NK-92 treated with Interleukin-12 subunit alpha and Interleukin-12 subunit beta, amount 100 ng/mL, for 24 hours (cell line): ENCODE results near the gene FBXL13.
"Not testable (repeated sequence)": the region's sequence is repeated elsewhere in the genome, so short reads cannot be mapped to it uniquely, and the experiment has no call there.

ENCODE experiments used
- DNase-seq: peaks from one replicate; lab custom pipeline; 2025; lab: John Stamatoyannopoulos, UW

The FBXL13 gene

DNA sequence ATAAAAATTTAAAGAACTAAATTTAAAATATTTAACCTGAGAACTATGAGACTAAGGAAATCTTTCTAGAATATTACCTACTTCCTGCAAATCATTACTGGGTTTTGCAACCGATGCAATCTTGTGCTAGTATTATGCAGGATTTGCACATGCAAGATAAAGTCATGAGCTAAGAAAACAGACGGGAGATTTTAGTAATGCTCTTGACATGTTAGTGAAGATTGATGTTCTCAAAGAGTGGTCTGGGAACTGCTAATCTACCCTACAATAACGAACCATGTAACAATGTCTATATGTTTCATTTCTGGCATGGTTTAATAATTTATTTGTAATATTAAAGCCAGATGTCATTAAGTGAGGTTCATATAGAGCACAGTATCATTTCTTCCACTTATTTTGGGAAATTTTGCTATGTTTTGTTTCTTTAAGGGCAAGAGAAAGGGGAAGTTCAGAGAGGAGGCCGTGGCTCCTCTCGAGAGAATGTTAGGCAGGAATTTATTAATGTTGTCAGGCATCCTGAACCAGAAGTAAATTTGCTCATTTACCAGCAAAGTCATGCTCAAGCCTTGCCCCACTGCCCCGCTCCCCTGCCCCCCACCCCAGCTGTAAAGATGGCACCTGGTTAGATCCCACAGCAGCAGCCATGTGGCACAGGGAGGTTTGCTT lies 139.0 kb downstream of the FBXL13 start:
- no peak for DNase-seq

DNA sequence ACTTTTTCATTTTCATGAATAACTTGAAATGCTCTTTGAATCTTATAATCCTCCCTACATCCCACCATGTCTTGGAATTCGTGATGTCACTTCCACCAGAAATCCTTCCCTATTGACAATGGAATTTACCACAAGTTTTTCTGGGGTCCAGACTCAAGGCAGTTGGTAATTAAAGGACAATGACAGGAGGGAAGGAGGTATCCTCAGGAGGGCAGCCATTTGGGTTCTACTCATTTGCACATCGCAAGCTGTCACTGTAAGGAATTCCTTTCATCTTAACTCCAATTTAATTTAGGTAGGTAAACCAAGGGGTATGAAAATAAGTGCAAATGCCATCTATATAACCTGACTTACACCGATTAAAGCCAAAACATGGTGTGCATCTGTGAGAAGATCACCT lies 139.9 kb downstream of the FBXL13 start:
- no peak for DNase-seq

DNA sequence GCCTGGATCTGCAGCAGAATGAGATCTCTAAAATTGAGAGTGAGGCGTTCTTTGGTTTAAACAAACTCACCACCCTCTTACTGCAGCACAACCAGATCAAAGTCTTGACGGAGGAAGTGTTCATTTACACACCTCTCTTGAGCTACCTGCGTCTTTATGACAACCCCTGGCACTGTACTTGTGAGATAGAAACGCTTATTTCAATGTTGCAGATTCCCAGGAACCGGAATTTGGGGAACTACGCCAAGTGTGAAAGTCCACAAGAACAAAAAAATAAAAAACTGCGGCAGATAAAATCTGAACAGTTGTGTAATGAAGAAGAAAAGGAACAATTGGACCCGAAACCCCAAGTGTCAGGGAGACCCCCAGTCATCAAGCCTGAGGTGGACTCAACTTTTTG lies 140.4 kb downstream of the FBXL13 start:
- no peak for DNase-seq

DNA sequence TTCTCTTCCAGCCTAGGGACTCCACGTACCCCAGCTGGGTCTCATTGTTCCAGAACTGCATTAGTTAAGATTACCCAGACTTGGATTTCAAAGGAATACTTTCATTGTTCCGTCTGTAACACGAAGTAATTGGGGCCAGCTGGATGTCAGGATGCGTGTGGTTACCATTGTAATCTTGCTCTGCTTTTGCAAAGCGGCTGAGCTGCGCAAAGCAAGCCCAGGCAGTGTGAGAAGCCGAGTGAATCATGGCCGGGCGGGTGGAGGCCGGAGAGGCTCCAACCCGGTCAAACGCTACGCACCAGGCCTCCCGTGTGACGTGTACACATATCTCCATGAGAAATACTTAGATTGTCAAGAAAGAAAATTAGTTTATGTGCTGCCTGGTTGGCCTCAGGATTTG lies 140.8 kb downstream of the FBXL13 start:
- DNase-seq, result no peak

DNA sequence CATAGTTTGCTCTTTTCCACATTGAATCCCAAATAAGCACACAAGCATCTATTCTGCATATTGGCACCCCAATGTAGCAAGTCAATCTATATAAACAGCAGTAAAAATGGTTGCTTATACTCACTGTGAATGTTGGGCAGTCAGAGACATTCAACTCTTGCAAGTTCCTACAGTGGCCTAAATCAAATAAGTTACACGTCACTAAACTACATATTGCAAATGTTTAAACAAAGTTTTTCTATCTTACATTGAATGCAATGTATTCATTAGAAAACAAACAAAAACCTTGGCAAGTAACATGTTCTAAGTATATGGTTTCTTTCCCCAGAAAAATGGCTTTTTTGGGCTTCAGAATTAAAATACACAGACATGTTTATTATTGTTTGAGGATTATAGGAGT lies 142.8 kb downstream of the FBXL13 start:
- DNase-seq, result no peak

DNA sequence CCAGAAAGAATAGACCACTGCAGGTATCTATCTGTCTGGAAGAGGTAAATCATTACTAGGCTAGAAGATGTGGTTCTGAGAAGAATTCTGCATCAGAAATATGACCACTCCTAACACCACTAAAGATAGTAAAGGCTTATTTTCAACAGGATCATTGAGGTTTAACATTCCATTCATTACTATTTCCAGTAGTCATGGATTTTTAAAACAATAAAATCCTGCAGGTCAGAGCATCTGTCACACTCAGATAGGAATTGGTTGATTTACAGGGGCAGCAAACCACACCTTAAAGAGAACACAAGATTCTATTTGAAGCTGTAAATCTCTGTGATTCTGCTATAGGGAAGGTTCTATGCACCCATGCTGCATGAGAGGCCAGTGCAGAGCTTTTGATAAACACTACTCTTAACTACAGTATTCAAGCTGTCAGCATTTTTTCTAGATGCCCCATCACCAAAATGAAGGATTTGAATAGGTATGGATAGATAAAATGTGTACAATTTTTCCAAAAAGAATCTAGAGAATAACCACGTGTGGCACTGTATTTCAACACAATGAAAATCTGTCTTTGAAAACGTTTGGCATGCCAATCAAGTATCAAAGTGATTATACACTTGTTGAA lies 147.2 kb downstream of the FBXL13 start:
- DNase-seq, result no peak

DNA sequence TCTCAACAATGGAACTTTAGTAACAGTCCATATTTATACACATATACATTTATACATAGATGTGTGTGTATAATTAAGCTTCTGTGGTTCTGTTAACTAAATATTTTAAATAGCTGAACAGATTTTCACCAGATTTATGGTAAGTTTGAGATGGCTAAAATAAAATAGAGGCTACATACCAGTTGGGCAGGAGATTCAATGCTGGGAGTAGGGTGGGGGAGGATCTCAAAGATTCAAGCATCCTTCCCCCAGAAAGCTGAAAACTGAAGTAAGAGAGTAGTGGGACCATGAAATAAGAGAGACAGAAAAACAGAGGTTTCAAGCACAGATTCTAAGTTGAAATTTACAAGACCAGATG lies 147.8 kb downstream of the FBXL13 start:
- no peak for DNase-seq

DNA sequence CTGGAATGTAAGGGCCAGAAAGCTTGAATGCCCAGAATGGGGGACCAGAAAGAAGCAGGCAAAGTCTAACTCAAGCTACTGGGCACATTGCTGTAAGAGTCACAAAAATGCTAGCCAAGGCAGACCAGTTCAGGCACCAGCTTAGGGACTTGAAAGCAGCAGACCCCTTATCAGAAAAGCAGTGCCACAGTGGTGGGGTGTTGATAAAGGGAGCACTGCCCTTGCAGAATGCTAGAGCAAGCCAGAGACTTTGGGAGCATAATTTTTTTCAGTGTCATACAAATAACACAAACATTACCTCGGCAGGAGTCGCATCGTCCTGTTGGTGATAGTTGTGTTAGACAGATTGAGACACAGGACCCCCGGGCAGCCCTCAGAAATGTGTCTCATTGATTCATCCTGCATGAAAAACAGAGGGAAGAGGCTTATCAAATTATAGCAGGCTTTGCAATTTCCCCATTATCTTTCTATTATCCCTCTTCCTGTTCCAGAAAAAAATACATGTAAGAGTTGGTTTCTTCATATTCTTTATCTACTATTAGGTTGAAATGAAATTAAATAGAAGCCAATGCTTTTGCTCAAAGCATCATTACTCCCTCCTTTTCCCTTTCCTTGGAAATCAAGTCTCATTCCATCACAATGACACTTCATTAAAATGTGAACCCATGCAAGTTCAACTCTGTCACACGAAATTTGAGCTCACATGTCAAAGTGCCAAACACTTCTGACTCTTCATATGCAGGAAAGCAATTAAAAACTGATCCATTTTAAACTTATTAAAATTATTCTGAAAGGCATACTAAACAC lies 148.4 kb downstream of the FBXL13 start:
- no peak for DNase-seq

DNA sequence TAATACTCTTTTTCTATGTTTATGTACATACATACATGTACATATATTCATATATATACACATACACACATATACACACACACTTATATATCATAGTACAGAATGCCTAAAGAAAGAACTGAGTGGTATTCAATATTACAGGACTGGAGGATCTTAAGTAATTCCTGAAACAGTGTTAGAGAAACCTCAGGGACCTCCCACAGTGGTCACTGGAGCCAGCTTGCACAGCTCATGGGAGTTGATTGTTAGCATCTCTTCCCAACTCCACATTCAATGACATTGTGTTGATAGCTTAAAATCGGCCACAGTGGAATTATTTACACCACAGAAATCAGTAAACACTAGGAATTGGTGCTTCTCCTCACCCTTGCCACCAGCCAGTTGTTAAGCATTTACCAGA lies 155.8 kb downstream of the FBXL13 start:
- DNase-seq, result no peak

DNA sequence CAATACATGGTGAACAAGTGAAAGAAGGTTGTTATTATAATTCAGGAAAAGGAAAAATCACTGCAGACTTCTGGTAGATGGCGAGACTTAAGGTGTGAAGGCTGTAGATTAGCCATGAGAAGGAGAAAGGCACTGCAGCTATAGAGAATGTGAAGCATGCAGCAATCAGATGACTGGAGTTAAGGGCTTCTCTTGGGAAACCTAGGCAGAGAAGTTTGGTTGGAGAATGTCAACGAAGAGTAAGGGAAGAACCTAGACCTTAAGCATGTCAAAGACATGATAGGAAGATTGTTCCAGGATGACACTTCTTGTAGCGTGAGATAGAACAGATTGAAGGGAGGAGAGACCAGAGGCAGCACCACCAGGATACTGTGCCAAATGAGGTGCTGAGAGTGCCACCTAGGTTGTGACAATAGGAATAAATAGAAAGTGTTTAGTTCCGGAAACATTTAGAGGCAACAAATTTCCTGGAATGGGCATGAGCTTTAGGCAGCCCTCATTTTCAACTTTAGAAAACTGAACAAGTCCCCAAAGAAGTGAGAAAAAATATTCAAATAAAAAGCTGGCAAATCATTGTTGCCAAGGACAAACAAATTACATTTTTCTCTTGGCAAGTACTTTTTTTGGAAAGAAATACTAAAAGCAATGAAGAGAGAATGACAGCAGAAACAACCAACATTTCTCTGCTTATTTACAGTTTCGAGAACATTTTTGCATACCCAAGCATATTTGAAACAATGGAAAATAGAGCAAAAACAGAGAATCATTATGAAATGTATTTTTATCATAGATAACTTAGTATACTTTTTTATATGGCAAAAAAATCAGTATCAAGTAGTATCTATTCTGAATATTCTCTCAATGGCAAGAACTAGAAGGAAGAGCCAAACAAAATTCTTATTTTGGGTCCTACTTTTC lies 156.9 kb downstream of the FBXL13 start:
- DNase-seq, result no peak

DNA sequence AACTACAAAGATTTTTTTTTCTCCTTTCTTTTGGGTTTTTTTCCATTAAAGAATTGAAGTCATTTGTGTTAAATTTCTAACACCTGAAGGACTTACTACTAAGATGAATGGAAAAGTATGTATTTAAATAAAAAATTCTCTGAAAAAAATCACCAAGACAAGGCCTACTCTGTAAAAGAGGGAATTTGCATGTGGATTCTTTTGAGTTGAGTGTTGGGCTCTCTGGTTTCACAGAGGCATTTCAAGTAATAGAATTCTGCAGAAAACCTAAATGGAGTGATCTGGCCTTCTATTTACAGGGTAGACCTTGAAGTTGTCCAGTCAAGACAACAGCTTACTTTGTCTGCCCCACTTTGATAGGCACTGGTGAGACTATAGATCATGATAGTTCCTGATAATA lies 157.7 kb downstream of the FBXL13 start:
- no peak for DNase-seq

DNA sequence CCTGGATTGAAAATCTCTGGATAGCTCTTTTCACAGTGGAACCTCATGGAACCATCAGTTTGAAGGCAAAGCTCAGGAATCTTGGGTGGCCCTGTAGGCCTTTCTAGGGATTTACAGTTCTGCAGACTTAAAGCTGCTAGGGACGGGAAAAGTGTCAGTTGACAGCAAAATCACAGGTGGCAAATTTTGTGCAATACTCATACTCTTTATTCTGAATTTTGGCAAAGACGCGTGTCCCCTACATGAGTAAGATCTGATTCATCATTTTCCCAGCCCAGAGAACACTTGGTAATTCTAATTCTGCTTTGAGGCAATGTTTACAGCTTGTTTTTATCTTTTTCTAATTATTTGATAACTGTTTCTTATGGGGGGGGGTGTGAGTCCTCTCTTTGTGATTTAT lies 158.2 kb downstream of the FBXL13 start:
- DNase-seq, result no peak

DNA sequence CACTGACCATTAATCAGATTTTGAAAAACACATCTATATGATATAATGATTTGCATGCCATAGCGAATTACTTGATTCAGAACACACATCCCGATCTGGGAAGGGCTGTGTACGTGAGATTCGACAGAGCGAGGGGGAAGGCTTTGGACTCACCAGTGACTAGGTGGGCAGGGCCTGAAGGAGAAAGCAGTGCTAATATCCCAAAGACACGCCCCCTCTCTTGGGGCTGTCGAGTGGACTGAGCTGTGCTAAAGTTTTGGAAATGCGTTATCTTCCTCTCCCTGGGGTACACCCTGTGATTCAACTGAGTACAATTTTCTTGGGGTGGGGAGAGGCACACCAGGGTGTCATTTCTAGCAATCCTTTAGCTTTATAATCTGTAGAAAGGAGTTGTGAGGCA lies 160.0 kb downstream of the FBXL13 start:
- DNase-seq, result no peak

DNA sequence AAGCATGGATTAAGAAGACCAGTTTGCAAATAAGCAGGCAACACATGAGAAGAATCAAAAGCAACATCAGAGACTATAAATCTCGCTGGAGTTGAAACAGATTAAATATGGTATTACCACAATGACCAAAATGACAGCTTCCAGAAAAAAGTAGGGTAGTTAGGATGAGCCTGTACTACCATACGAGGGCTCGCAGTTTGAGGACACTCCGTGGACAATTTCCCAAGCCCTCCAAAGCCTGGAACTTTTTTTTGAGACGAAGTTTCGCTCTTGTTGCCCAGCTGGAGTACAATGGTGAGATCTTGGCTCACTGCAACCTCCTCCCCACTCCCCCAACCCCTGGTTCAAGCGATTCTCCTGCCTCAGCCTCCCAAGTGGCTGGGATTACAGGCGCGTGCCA lies 160.8 kb downstream of the FBXL13 start:
- no peak for DNase-seq

DNA sequence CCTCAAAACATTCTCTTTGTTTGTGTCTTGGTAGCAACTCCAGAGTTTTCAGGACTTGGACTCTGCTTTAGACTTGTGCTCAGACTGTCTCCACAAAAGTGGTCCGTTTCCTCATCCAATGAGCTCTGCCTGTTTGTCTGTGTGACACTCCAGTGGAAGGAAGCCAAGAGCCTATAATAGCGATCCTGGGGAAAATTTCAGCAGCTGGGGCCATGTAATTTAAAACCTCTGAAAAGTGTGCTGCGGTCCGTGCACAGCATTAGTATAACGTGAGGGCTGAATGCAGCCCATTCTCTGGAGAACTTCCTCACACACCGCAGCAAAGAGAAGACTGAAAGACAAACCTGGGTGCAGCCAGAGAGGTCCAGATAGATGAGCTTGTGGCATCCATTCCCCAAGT lies 161.9 kb downstream of the FBXL13 start, which contains the start of gene LRRC17:
Gene LRRC17, plus strand, starts transcription at position 259 of the 400 bp plus-strand sequence. CDS start 20,914 bp downstream, outside the sequence.
- DNase-seq, result no peak

DNA sequence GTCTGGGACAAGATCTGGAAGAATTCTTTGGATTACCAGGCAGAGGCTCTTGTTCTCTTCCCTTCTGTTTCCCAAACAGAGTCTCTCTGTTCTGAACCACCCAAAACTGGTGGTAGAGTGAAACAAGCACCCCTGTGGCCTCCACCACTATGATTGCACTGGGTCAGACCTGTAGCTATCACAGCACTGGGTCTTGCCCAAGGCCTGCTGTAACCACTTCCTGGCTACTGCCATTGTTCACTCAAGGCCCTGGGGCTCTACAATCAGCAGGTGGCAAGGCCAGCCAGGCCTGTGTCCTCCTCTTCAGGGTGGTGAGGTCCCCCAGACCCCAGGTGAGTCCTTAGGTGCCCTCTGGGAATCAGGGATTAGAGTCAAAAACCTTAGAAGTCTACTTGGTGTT lies 165.9 kb downstream of the FBXL13 start:
- DNase-seq, result peak; percentile 7

DNA sequence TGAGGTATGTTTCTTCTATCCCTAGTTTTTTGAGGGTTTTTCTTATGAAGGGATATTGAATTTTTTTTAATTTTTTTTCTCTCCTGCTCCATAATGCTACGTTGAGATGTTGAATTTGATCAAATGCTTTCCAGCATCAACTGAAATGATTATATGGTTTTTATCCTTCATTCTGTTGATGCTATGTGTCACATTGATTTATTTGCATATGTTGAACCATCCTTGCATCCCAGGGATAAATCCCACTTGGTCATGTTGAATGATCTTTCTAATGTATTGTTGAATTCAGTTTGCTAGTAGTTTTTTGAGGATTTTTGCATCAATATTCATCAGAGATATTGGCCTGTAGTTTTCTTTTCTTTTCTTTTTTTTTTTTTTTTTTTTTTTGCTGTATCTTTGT lies 171.0 kb downstream of the FBXL13 start:
- not testable (repeated sequence) for DNase-seq

DNA sequence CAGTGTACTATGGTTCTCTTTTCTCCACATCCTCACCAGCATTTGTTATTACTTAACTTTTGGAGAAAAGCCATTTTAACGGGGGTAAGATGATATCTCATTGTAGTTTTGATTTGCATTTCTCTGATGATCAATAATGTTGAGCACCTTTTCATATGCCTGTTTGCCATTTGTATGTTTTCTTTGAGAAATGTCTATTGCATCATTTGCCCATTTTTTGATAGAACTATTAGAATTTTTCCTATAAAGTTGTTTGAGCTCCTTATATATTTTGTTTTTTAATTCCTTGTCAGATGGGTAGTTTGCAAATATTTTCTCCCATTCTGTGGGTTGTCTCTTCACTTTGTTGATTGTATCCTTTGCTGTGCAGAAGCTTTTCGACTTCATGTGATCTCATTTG lies 172.5 kb downstream of the FBXL13 start:
- DNase-seq, result not testable (repeated sequence)

DNA sequence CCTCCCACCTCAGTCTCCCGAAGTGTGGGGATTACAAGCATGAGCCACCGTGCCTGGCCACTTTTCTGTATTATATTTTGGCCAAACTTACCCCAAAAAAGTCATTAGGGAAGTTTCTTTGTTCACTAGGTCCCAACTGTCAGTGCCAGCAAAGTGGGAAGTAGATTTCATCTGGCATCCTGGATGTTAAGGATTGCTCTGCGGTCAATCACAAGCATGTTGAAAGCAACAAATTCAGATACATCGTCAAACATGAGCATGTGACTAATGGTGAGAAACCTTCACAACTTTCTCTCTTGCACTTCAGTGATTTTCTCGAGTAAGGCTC lies 176.1 kb downstream of the FBXL13 start:
- DNase-seq, result no peak

DNA sequence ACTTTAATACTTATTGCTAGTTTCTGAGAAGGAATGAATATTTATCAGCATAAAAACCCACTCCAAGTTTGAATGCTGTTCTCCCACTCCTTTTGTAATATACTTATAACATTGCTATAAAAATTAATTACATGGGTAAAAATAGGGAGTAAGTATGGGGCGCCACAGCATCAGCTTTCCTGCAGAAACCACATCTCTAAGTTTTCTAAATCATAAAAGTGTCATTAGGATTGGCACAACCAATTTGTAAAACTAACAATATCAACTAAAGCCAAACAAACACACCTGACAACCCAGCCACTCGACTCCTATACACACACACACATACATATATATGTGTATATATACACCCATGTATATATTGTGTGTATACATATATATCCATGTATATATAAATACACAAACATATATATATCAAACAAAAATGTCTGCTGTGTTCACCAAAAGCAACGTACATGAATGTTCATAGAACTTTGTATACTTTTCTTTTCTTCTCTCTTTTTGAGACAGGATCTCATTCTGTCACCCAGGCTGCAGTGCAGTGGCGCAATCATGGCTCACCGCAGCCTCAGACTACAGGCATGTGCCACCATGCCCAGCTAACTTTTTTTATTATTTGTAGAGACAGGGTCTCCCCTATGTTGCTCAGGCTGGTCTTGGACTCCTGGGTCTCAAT lies 176.6 kb downstream of the FBXL13 start:
- DNase-seq, result no peak

DNA sequence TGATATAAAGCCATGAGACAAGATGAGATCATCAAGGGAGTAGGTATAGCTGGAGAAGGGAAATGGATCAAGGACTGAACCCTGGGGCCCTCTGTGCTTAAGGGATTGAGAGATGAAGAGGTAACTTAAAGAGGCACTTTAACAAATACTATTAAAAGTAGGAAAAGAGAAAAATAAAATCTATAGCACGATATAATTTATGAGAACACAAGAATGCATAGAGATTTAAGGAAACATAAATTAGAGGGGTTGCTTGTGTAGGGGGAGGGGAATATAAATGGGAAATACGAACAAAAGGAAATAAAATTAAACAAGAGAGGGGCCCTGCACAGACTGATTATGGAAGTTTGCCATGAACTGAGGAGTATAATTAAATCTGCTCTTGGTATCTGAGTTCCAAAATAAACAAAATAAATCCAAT lies 177.4 kb downstream of the FBXL13 start:
- DNase-seq, result no peak

DNA sequence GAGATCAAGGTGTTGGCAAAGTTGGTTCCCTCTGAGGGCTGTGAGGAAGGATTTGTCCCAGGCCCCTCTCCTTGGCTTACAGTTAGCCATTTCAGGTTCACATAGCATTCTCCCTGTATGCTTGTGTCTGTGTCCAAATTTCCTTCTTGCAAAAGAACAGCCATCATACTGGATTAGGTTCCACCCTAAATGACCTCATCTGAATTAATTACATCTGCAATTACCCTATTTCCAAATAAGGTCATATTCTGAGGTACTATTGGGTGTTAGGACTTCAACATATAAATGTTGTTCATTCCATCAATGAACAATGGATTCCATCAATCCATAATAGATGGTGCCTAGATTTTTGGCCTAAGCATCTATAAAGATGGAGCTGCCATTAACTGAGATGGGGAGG lies 178.0 kb downstream of the FBXL13 start:
- no peak for DNase-seq
